ENCODE measurements around the gene SSR1. TPM values are rescaled to one million over a fixed set of nuclear protein-coding genes. Genes with fewer than 3 reads are reported as not detected.

Gene SSR1
- total RNA-seq, 4 donors from 2014 or later = 44.5 to 85.6 (median 64.2) TPM

- no peak for TF ChIP-seq CTCF (IDR thresholded peaks at IDR 0.05; ENCODE audit: low read depth)
Measured at GRCh38 chr6:7334685-7335084, 21.7 kb upstream of the SSR1 start.

- no peak for TF ChIP-seq CTCF (IDR thresholded peaks at IDR 0.05; ENCODE audit: low read depth)
Measured at GRCh38 chr6:7332090-7332745, 19.2 kb upstream of the SSR1 start.

GRCh38 chr6:7331452-7331851 is 18.5 kb upstream of the SSR1 start:
- TF ChIP-seq CTCF (IDR thresholded peaks at IDR 0.05; ENCODE audit: low read depth) = no peak

- no peak for TF ChIP-seq CTCF (IDR thresholded peaks at IDR 0.05; ENCODE audit: low read depth)
Measured at GRCh38 chr6:7328243-7328642, 15.2 kb upstream of the SSR1 start.

GRCh38 chr6:7325750-7326149 is 12.8 kb upstream of the SSR1 start:
- TF ChIP-seq CTCF (IDR thresholded peaks at IDR 0.05; ENCODE audit: low read depth) = no peak

- TF ChIP-seq CTCF (IDR thresholded peaks at IDR 0.05; ENCODE audit: low read depth) = no peak
Measured at GRCh38 chr6:7324520-7324919, 11.5 kb upstream of the SSR1 start.

- no peak for TF ChIP-seq CTCF (IDR thresholded peaks at IDR 0.05; ENCODE audit: low read depth)
Measured at GRCh38 chr6:7323074-7323473, 10.1 kb upstream of the SSR1 start.

All from subcutaneous adipose tissue (tissue), 4 donors.